HL-60 (cell line): ENCODE results near the gene E4F1.
"Not testable (repeated sequence)": the region's sequence is repeated elsewhere in the genome, so short reads cannot be mapped to it uniquely, and the experiment has no call there.

Experiments used
- DNase-seq, 2 experiments: peaks; one replicate each; pipeline ENCODE4 v3.0.0-alpha.2; 2010 to 2020; ENCODE audit warnings: low read depth in 1 of 2, low spot score in 1 of 2
- H3K27ac ChIP-seq: fragments of 250-450 bp; sonication (Bioruptor Pico); replicated peaks from 2 replicates; pipeline ENCODE4 v1.5.1; 2020; ENCODE audit warnings: mild to moderate bottlenecking, moderate library complexity
- H3K27me3 ChIP-seq: fragments of 250-450 bp; sonication (Bioruptor Pico); 2 replicates; pipeline ENCODE4 v1.5.1; 2021; ENCODE audit warnings: mild to moderate bottlenecking, moderate library complexity; ENCODE audit not compliant: insufficient read depth, poor library complexity, severe bottlenecking
- H3K4me3 ChIP-seq: replicated peaks from 2 replicates; pipeline ENCODE4 v1.5.1; 2011; ENCODE audit warnings: mild to moderate bottlenecking, control low read depth, low read length; ENCODE audit not compliant: insufficient read depth
- GABPA ChIP-seq: IDR thresholded peaks from 2 replicates; pipeline ENCODE4 v1.6.1; 2012; ENCODE audit warnings: low read depth
- POLR2AphosphoS5 ChIP-seq: IDR thresholded peaks from 2 replicates; pipeline ENCODE4 v1.6.1; 2012; ENCODE audit warnings: low read depth
- SPI1 ChIP-seq: IDR thresholded peaks from 2 replicates; pipeline ENCODE4 v1.6.1; 2012; ENCODE audit warnings: low read depth, mild to moderate bottlenecking, borderline replicate concordance
- TF ChIP-seq, protein P1 (sequence below): IDR thresholded peaks from 2 replicates; pipeline ENCODE4 v1.6.1; 2012; ENCODE audit warnings: low read depth; ENCODE audit not compliant: insufficient replicate concordance
- TF ChIP-seq, protein P2 (sequence below): IDR thresholded peaks from one replicate; pipeline ENCODE4 v1.5.1; 2011; ENCODE audit warnings: low read length, control low read depth, inconsistent platforms; ENCODE audit not compliant: insufficient read depth

Gene E4F1

DNA sequence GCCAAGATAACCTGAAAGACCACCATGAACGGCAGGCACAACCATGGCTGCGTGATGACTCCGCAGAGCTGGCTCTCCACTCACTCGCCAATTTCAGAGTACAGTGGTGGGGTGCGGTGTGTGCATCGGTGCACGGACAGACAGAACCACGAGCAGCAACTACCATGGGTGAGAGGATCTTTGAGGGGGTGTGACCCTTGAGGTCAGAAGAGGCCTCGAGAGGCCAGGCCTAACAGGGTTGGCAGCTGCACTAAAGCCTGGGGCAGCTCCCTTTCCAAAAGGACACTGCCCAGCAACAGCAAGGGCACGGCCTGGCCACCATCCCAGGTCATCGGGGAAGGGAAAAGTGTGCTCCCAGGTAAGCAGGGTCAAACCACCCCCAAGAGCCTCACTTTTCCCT lies 29.9 kb downstream of the E4F1 start:
- Histone ChIP-seq H3K4me3 (no peak overlapping the region), H3K27ac (no peak overlapping the region), H3K27me3 (no peaks in the 10 kb centered on the region)
- no peak for DNase-seq
- TF ChIP-seq POLR2AphosphoS5 (no peak), GABPA (no peak)
- TF ChIP-seq, protein P1, sequence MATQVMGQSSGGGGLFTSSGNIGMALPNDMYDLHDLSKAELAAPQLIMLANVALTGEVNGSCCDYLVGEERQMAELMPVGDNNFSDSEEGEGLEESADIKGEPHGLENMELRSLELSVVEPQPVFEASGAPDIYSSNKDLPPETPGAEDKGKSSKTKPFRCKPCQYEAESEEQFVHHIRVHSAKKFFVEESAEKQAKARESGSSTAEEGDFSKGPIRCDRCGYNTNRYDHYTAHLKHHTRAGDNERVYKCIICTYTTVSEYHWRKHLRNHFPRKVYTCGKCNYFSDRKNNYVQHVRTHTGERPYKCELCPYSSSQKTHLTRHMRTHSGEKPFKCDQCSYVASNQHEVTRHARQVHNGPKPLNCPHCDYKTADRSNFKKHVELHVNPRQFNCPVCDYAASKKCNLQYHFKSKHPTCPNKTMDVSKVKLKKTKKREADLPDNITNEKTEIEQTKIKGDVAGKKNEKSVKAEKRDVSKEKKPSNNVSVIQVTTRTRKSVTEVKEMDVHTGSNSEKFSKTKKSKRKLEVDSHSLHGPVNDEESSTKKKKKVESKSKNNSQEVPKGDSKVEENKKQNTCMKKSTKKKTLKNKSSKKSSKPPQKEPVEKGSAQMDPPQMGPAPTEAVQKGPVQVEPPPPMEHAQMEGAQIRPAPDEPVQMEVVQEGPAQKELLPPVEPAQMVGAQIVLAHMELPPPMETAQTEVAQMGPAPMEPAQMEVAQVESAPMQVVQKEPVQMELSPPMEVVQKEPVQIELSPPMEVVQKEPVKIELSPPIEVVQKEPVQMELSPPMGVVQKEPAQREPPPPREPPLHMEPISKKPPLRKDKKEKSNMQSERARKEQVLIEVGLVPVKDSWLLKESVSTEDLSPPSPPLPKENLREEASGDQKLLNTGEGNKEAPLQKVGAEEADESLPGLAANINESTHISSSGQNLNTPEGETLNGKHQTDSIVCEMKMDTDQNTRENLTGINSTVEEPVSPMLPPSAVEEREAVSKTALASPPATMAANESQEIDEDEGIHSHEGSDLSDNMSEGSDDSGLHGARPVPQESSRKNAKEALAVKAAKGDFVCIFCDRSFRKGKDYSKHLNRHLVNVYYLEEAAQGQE: no peak
- TF ChIP-seq, protein P2, sequence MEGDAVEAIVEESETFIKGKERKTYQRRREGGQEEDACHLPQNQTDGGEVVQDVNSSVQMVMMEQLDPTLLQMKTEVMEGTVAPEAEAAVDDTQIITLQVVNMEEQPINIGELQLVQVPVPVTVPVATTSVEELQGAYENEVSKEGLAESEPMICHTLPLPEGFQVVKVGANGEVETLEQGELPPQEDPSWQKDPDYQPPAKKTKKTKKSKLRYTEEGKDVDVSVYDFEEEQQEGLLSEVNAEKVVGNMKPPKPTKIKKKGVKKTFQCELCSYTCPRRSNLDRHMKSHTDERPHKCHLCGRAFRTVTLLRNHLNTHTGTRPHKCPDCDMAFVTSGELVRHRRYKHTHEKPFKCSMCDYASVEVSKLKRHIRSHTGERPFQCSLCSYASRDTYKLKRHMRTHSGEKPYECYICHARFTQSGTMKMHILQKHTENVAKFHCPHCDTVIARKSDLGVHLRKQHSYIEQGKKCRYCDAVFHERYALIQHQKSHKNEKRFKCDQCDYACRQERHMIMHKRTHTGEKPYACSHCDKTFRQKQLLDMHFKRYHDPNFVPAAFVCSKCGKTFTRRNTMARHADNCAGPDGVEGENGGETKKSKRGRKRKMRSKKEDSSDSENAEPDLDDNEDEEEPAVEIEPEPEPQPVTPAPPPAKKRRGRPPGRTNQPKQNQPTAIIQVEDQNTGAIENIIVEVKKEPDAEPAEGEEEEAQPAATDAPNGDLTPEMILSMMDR: no peak

DNA sequence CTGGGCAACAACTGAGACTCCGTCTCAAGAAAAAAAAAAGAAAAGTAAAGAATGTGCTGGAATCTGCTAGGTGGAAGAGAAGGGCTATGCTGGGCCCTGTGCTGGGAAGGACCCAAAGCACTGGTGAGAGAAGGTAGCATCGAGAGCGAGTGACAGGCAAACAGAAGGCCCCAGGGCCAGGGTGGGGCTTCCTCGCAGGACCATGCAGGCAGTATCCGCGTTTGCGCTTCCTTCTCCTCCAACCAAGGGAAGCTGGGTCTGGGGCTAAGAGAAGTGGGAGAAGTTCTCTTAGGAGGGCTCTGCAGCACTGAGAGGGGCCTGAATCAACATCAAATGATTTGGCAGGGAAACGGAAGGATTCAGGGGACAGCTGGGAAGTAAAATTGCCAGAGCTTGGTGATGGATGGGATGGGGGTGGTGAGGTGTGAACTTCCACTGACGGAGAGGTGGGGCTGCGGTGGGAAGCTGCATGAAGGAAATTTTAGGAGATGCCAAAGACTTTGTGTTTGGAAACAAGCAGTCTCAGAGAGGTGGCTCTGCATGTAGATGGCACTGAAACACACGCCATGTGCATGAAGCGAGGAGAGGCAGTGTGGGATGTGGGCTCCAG lies 33.2 kb downstream of the E4F1 start:
- DNase-seq: no peak
- TF ChIP-seq SPI1 (no peak), POLR2AphosphoS5 (no peak), GABPA (no peak)
- TF ChIP-seq, protein P2: no peak
- TF ChIP-seq, protein P1: no peak
- H3K4me3 ChIP-seq: no peak overlapping the region
- H3K27ac ChIP-seq: no peak overlapping the region
- no peaks in the 10 kb centered on the region for H3K27me3 ChIP-seq

DNA sequence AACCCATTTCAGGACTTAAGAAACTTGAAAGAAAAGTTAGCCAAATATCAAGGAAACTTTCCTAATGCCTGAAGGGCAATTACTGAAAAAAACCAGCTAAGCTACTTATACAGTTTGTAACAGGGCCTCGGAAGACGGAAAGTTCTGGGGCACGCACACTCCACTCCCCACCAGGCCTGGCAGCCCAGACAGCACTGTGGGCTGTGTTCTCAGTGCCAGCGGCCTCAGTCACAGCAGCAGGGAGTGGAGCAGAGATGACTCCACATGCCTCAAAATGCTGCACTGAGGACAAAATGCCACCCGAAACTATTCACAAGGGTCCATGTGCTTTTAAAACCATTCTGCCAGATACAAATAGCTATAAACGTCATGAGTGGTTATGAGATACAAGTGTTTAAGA lies 34.3 kb downstream of the E4F1 start:
- no peak overlapping the region for H3K27ac ChIP-seq
- H3K27me3 ChIP-seq: no peaks in the 10 kb centered on the region
- no peak for TF ChIP-seq GABPA
- no peak for TF ChIP-seq SPI1
- TF ChIP-seq, protein P1: no peak
- TF ChIP-seq, protein P2: no peak
- no peak for TF ChIP-seq POLR2AphosphoS5
- H3K4me3 ChIP-seq: no peak overlapping the region
- no peak for DNase-seq

DNA sequence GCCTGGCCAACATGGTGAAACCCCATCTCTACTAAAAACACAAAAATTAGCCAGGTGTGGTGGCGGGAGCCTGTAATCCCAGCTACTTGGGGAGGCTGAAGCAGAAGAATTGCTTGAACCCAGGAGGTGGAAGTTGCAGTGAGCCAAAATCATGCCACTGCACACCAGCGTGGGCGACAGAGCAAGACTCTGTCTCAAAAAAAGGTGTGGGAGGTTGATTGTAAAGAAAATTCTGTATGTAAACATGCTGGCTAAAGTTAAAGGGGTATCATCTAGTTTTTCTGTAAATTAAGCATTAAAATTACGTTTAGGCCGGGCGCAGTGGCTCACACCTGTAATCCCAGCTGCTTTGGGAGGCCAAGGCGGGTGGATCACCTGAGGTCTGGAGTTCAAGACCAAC lies 35.1 kb downstream of the E4F1 start:
- not testable (repeated sequence) for H3K27me3 ChIP-seq, H3K4me3 ChIP-seq, DNase-seq, H3K27ac ChIP-seq
